CD14-positive monocyte (primary cell): ENCODE measurements around the gene PEG3. TPM values are rescaled to one million over a fixed set of nuclear protein-coding genes. Genes with fewer than 3 reads are reported as not detected.

Source experiments
- DNase-seq, 3 donors: peaks; one replicate each; pipeline ENCODE4 v3.0.0-alpha.2; 2011 to 2022
- H2AFZ ChIP-seq: 2 replicates; pipeline ENCODE4 v1.6.0; 2012; ENCODE audit warnings: mild to moderate bottlenecking, low read depth, low read length, inconsistent platforms; ENCODE audit not compliant: insufficient read depth, poor library complexity, severe bottlenecking
- H3K27ac ChIP-seq, 2 donors: 1 replicate in 1 of 2; 2 replicates in 1 of 2; pipeline ENCODE4 v1.5.1; 2012 to 2013; ENCODE audit warnings: low read length in 2 of 2, control low read depth in 1 of 2, inconsistent platforms in 1 of 2, low read depth in 1 of 2, mild to moderate bottlenecking in 1 of 2
- H3K27me3 ChIP-seq, 2 donors: one replicate each; pipeline versions ENCODE4 v1.6.0 to v1.6.1; 2011 to 2013; ENCODE audit warnings: low read length in 2 of 2; ENCODE audit not compliant: control insufficient read depth in 2 of 2, insufficient read depth in 2 of 2
- H3K36me3 ChIP-seq, 2 donors: replicated peaks in 1 of 2; 1 replicate in 1 of 2; 2 replicates in 1 of 2; pipeline versions ENCODE4 v1.5.1 to v1.6.1; 2012 to 2013; ENCODE audit warnings: low read length in 2 of 2, control low read depth in 1 of 2, inconsistent platforms in 1 of 2, mild to moderate bottlenecking in 1 of 2; ENCODE audit not compliant: insufficient read depth in 2 of 2, control insufficient read depth in 1 of 2
- H3K4me1 ChIP-seq, 2 donors: 1 replicate in 1 of 2; 2 replicates in 1 of 2; pipeline versions ENCODE4 v1.5.1 to v1.6.1; 2012 to 2013; ENCODE audit warnings: low read length in 2 of 2, control low read depth in 1 of 2, inconsistent platforms in 1 of 2, mild to moderate bottlenecking in 1 of 2, moderate library complexity in 1 of 2; ENCODE audit not compliant: insufficient read depth in 2 of 2, control insufficient read depth in 1 of 2
- H3K4me2 ChIP-seq: replicated peaks from 2 replicates; pipeline ENCODE3; 2012; ENCODE audit warnings: low read length, moderate library complexity, mild to moderate bottlenecking; ENCODE audit not compliant: poor library complexity, severe bottlenecking; ENCODE audit errors: extremely low read depth
- H3K4me3 ChIP-seq, 3 experiments: fragments of 200-600 bp in 1 of 3; sonication (generic) in 1 of 3; replicated peaks in 1 of 3; 1 replicate in 2 of 3; 2 replicates in 1 of 3; pipeline ENCODE4 v1.5.1; 2011 to 2013; ENCODE audit warnings: low read length in 3 of 3, mild to moderate bottlenecking in 3 of 3, control low read depth in 2 of 3, low read depth in 2 of 3, inconsistent platforms in 1 of 3, moderate library complexity in 1 of 3
- H3K79me2 ChIP-seq: 2 replicates; pipeline ENCODE4 v1.6.0; 2012; ENCODE audit warnings: mild to moderate bottlenecking, control low read depth, inconsistent platforms, low read length, moderate library complexity; ENCODE audit not compliant: insufficient read depth
- H3K9ac ChIP-seq: 2 replicates; pipeline ENCODE4 v1.6.0; 2017; ENCODE audit warnings: low read length, mild to moderate bottlenecking; ENCODE audit not compliant: insufficient read depth, poor library complexity, severe bottlenecking
- H3K9me3 ChIP-seq, 2 donors: replicated peaks in 1 of 2; 1 replicate in 1 of 2; 2 replicates in 1 of 2; pipeline versions ENCODE4 v1.5.1 to v1.6.1; 2012 to 2013; ENCODE audit warnings: low read length in 2 of 2, control low read depth in 1 of 2; ENCODE audit not compliant: control insufficient read depth in 1 of 2, insufficient read depth in 1 of 2
- H4K20me1 ChIP-seq: 2 replicates; pipeline ENCODE4 v1.6.0; 2012; ENCODE audit warnings: mild to moderate bottlenecking, low read length, control low read depth, moderate library complexity; ENCODE audit not compliant: insufficient read depth
- H3K27ac Mint-ChIP-seq, 7 donors: one replicate each; pipeline ENCODE4 v1.8.0; 2020; ENCODE audit warnings: mild to moderate bottlenecking in 7 of 7, mixed read lengths in 7 of 7, moderate library complexity in 6 of 7, inconsistent platforms in 2 of 7
- H3K27me3 Mint-ChIP-seq, 3 donors: one replicate each; pipeline ENCODE4 v1.8.0; 2021 to 2022; ENCODE audit warnings: low read depth in 3 of 3, mild to moderate bottlenecking in 3 of 3, mixed read lengths in 3 of 3, moderate library complexity in 3 of 3, inconsistent platforms in 1 of 3
- H3K36me3 Mint-ChIP-seq, 2 donors: one replicate each; pipeline ENCODE4 v1.8.0; 2020; ENCODE audit warnings: mixed read lengths in 2 of 2, inconsistent platforms in 1 of 2, mild to moderate bottlenecking in 1 of 2
- H3K4me1 Mint-ChIP-seq: one replicate; pipeline ENCODE4 v1.8.0; 2020; ENCODE audit warnings: mild to moderate bottlenecking, mixed read lengths
- H3K4me3 Mint-ChIP-seq, 2 donors: one replicate each; pipeline ENCODE4 v1.8.0; 2020; ENCODE audit warnings: mild to moderate bottlenecking in 2 of 2, mixed read lengths in 2 of 2, moderate library complexity in 1 of 2
- H3K9me3 Mint-ChIP-seq, 7 donors: one replicate each; pipeline ENCODE4 v1.8.0; 2020 to 2022; ENCODE audit warnings: mixed read lengths in 7 of 7, mild to moderate bottlenecking in 6 of 7, moderate library complexity in 6 of 7, inconsistent platforms in 2 of 7
- CTCF ChIP-seq: fragments of 200-600 bp; IDR thresholded peaks from one replicate; pipeline ENCODE4 v1.8.0; 2022; ENCODE audit warnings: antibody characterized with exemption, mild to moderate bottlenecking
- WGBS: methylation state at CpG from one replicate; pipeline ENCODE4 v1.1.5; 2013; ENCODE audit warnings: missing lambda C conversion rate; ENCODE audit not compliant: insufficient coverage; 5-methylcytosine and 5-hydroxymethylcytosine counted together
- intact Hi-C, 2 donors: fragments of 100-400 bp; cut with micrococcal nuclease; formaldehyde crosslinking; loops; one replicate each; pipeline versions ENCODE4 v1.15.0 to v1.15.1; 2023
- polyA plus RNA-seq, 3 donors: library from polyadenylated mRNA; depleted of rRNA in 1 of 3; unstranded in 2 of 3; stranded (reverse) in 1 of 3; fragments of 300-500 nt in 2 of 3; fragments of >200 nt in 1 of 3; fragmentation: Illumina TruSeq in 2 of 3; gene quantifications; 1 replicate in 2 of 3; 2 replicates in 1 of 3; pipeline ENCODE4 v1.2.3, GENCODE V29; 2012 to 2021

Gene PEG3
- polyA plus RNA-seq, 3 donors = 0.05 to 0.07 TPM; not detected in 1

DNA sequence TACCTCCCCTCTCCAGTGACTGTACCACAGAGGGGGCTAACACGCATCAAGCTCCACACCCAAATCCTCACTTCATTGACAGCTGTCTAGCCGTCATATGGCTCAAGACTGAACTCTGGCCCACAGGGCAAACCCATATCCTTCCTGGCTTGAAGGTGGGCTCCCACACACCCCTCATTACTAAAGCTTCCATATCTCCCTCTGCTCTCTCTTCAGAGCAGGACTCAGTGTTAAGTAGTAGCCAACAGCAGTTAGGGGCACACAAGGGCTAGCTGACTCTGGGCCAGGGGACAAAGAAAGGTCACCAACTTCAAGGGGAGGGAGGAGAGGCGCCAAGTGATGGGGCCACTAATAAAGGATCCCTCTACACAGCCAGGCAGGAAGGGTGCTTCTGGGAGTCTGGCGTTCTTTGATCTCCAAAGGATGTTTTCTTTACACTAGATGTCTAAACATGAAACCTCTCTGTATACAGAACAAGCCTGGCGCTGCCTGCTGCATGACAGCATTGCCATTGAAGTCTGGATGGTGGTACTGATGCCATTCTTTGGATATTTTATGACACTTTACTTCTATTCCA is 8.1 kb downstream of the PEG3 start:
- peaks cover 42% of the 10 kb centered on the region in 2 donors for H3K9me3 ChIP-seq
- 61% methylated on average over 2 of the region's 5 CpGs for WGBS
- no peaks in the 10 kb centered on the region for H3K27me3 ChIP-seq
- no peak overlapping the region for H3K4me3 ChIP-seq
- no peaks in the 10 kb centered on the region for H3K36me3 ChIP-seq
- H4K20me1 ChIP-seq = no peaks in the 10 kb centered on the region
- no peak overlapping the region for H3K27ac Mint-ChIP-seq
- intact Hi-C loops = no loop called here
- peaks cover 13 to 47% (median 27%) of the 10 kb centered on the region in 7 donors for H3K9me3 Mint-ChIP-seq
- peaks cover 0 to 3% (median 2%) of the 10 kb centered on the region in 3 donors for H3K27me3 Mint-ChIP-seq
- peaks cover 6% of the 10 kb centered on the region in 2 donors for H3K4me1 ChIP-seq
- H3K79me2 ChIP-seq = no peaks in the 10 kb centered on the region
- no peak for TF ChIP-seq CTCF
- no peaks in the 10 kb centered on the region for H3K36me3 Mint-ChIP-seq
- H3K4me2 ChIP-seq = no peak overlapping the region
- DNase-seq = no peak
- no peak overlapping the region for H3K9ac ChIP-seq
- H2AFZ ChIP-seq = no peak overlapping the region
- no peak overlapping the region for H3K27ac ChIP-seq
- H3K4me1 Mint-ChIP-seq = peaks cover 4% of the 10 kb centered on the region
- no peak overlapping the region for H3K4me3 Mint-ChIP-seq

- Mint-ChIP-seq H3K4me3 (no peak overlapping the region), H3K4me1 (no peaks in the 10 kb centered on the region), H3K36me3 (no peaks in the 10 kb centered on the region), H3K27ac (no peak overlapping the region), H3K27me3 (peaks cover 0 to 3% (median 0%) of the 10 kb centered on the region in 3 donors), H3K9me3 (peaks cover 5 to 42% (median 17%) of the 10 kb centered on the region in 7 donors)
- Histone ChIP-seq H3K27ac (no peak overlapping the region), H3K79me2 (no peaks in the 10 kb centered on the region), H3K4me2 (no peak overlapping the region), H3K27me3 (no peaks in the 10 kb centered on the region), H3K36me3 (no peaks in the 10 kb centered on the region), H2AFZ (no peak overlapping the region), H3K4me3 (no peak overlapping the region), H4K20me1 (no peaks in the 10 kb centered on the region), H3K9ac (no peak overlapping the region), H3K4me1 (no peaks in the 10 kb centered on the region), H3K9me3 (peaks cover 30 to 39% of the 10 kb centered on the region in 2 donors)
- 78% methylated on average over 1 of the region's 2 CpGs for WGBS
- TF ChIP-seq CTCF = no peak
- intact Hi-C loops = no loop called here
- no peak for DNase-seq
These were observed 9.3 kb downstream of the PEG3 start for GRCh38 chr19:56831255-56831654.
